T-cell (primary cell): ENCODE measurements around the gene SLC16A3. TPM values are rescaled to one million over a fixed set of nuclear protein-coding genes. Genes with fewer than 3 reads are reported as not detected.

Source experiments
- ATAC-seq, 4 experiments: fragments of 200-7000 bp in 3 of 4; fragments of 150-1000 bp in 1 of 4; cut with Tn5 transposase; replicated peaks in 1 of 4; 1 replicate in 3 of 4; 2 replicates in 1 of 4; pipeline ENCODE4 v1.10.0; 2021; ENCODE audit warnings: moderate library complexity in 3 of 4, mild to moderate bottlenecking in 2 of 4, moderate number of reproducible peaks in 1 of 4
- CTCF ChIA-PET, 2 donors: fragments of 300-600 bp; sonication (Branson Sonifier 250); formaldehyde crosslinking; loops; one replicate each; lab custom pipeline; 2022; ENCODE audit warnings: antibody characterized with exemption in 2 of 2; lab: Charles Lee
- POLR2A ChIA-PET, 2 donors: fragments of 300-600 bp; sonication (Branson Sonifier 250); formaldehyde crosslinking; loops; one replicate each; lab custom pipeline; 2022; ENCODE audit warnings: antibody characterized with exemption in 2 of 2; lab: Charles Lee
- DNase-seq, 35 experiments: peaks; one replicate each; pipeline versions ENCODE4 v3.0.0 to v3.0.0-alpha.2; 2013 to 2023
- H3K27ac ChIP-seq: one replicate; pipeline ENCODE4 v1.5.1; 2013; ENCODE audit warnings: low read length
- H3K27me3 ChIP-seq, 2 experiments: replicated peaks in 1 of 2; 1 replicate in 1 of 2; 2 replicates in 1 of 2; pipeline versions ENCODE4 v1.6.1 to v1.7.0; 2013; ENCODE audit warnings: low read length in 1 of 2, mixed read lengths in 1 of 2; ENCODE audit not compliant: control insufficient read depth in 2 of 2, insufficient read depth in 2 of 2; ENCODE audit errors: extremely low read depth in 1 of 2
- H3K36me3 ChIP-seq, 2 donors: 1 replicate in 1 of 2; 2 replicates in 1 of 2; pipeline versions ENCODE4 v1.6.1 to v1.7.0; 2013; ENCODE audit warnings: low read length in 1 of 2; ENCODE audit not compliant: control insufficient read depth in 2 of 2, insufficient read depth in 1 of 2; ENCODE audit errors: extremely low read depth in 1 of 2
- H3K4me1 ChIP-seq, 2 experiments: 1 replicate in 1 of 2; 2 replicates in 1 of 2; pipeline versions ENCODE4 v1.6.1 to v1.7.0; 2013; ENCODE audit warnings: low read length in 2 of 2, mixed read lengths in 1 of 2; ENCODE audit not compliant: insufficient read depth in 2 of 2, control insufficient read depth in 1 of 2; ENCODE audit errors: extremely low read depth in 1 of 2
- H3K4me3 ChIP-seq, 2 donors: 1 replicate in 1 of 2; 2 replicates in 1 of 2; pipeline versions ENCODE4 v1.5.1 to v1.7.0; 2013; ENCODE audit warnings: mild to moderate bottlenecking in 2 of 2, low read length in 1 of 2, moderate library complexity in 1 of 2; ENCODE audit not compliant: control insufficient read depth in 1 of 2; ENCODE audit errors: extremely low read depth in 1 of 2
- H3K9me3 ChIP-seq: 2 replicates; pipeline ENCODE4 v1.7.0; 2013
- H3K27ac Mint-ChIP-seq, 2 donors: one replicate each; pipeline ENCODE4 v1.8.0; 2020 to 2021; ENCODE audit warnings: mild to moderate bottlenecking in 2 of 2, mixed read lengths in 2 of 2
- H3K27me3 Mint-ChIP-seq, 2 donors: one replicate each; pipeline ENCODE4 v1.8.0; 2021 to 2022; ENCODE audit warnings: mixed read lengths in 2 of 2
- H3K36me3 Mint-ChIP-seq: one replicate; pipeline ENCODE4 v1.8.0; 2021; ENCODE audit warnings: mixed read lengths
- H3K4me1 Mint-ChIP-seq, 3 donors: one replicate each; pipeline ENCODE4 v1.8.0; 2020 to 2022; ENCODE audit warnings: mixed read lengths in 3 of 3, mild to moderate bottlenecking in 1 of 3
- H3K4me3 Mint-ChIP-seq, 3 donors: one replicate each; pipeline ENCODE4 v1.8.0; 2020 to 2022; ENCODE audit warnings: mild to moderate bottlenecking in 3 of 3, mixed read lengths in 3 of 3, moderate library complexity in 3 of 3
- H3K9me3 Mint-ChIP-seq, 3 donors: one replicate each; pipeline ENCODE4 v1.8.0; 2020 to 2022; ENCODE audit warnings: mixed read lengths in 3 of 3
- WGBS: methylation state at CpG from one replicate; pipeline ENCODE4 v1.1.5; 2013; ENCODE audit warnings: missing lambda C conversion rate; ENCODE audit not compliant: insufficient coverage; 5-methylcytosine and 5-hydroxymethylcytosine counted together
- total RNA-seq, 35 experiments: library from RNA in 6 of 35; stranded (reverse) in 6 of 35; fragments of 120-200 nt in 1 of 35; gene quantifications; one replicate each; pipeline versions ENCODE4 v1.2.1 to v1.2.4 and lab custom pipeline; 2013 to 2026

The SLC16A3 gene
- total RNA-seq, 5 donors from 2014 or later (not counting 1 experiment from before 2014, with no cell fraction given) = 31.9 to 47.3 (median 40.9) TPM

DNA sequence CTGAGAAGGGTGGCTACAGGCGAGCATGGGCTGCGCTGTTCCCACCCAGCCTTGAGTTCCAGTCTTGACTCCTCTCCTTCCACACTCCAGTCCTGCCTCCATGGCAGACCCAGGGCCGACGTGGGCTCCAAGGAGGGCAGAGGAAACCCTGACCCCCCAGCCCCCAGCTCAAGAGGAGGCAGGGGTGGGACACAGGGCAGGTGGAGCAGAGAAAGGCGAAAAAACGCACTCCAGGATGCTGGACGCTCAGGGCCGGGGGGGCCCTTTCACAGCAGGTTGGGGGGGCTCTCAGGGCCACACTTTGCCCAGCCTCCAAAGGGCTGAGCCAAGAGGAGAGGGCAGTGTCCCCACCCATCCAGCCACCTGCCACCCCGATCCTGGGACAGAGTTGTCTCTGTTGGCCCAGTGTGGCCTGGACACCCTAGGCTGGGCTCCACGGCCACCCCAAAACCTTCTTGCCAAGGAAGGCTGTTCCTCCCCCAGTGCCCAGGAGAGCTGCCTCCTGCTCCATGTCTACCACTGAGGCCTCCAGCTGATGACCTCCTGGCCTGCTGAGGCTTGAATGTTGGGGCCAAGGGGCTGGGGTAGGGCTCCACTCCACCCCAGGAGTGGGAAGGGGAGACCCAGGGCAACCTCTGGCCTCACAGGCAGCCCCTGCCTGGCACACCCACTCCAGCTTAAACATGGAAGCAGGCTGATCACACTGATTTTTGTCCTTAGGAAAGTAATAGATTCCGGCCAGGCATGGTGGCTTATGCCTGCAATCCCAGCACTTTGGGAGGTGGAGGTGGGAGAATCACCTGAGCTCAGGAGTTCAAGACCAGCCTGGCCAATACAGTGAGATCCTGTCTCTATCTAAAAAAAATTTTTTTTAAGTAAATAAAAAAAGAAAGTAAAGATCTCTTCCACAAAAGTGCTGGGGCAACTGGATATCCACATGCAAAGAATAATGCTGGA, 8.8 kb upstream of the SLC16A3 start:
- H3K9me3 ChIP-seq = no peaks in the 10 kb centered on the region
- Mint-ChIP-seq H3K36me3 (no peaks in the 10 kb centered on the region), H3K27ac (no peak overlapping the region), H3K4me1 (peaks cover 8 to 21% (median 12%) of the 10 kb centered on the region in 3 donors), H3K4me3 (no peak overlapping the region), H3K9me3 (no peaks in the 10 kb centered on the region), H3K27me3 (no peaks in the 10 kb centered on the region)
- CTCF ChIA-PET = no interaction called here
- H3K36me3 ChIP-seq = no peaks in the 10 kb centered on the region
- H3K27ac ChIP-seq = no peak overlapping the region
- POLR2A ChIA-PET = interaction anchor here (0.6 kb wide), 2 partner anchors 25 to 165 kb away, joined by 4 read pairs; no protein-coding TSS in a partner anchor
- no peaks in the 10 kb centered on the region for H3K27me3 ChIP-seq
- no peak overlapping the region for H3K4me3 ChIP-seq
- ATAC-seq = no peak
- peaks cover 4 to 30% of the 10 kb centered on the region in 2 experiments for H3K4me1 ChIP-seq
- DNase-seq = no peak
- 83% methylated on average over 6 of the region's 11 CpGs for WGBS

DNA sequence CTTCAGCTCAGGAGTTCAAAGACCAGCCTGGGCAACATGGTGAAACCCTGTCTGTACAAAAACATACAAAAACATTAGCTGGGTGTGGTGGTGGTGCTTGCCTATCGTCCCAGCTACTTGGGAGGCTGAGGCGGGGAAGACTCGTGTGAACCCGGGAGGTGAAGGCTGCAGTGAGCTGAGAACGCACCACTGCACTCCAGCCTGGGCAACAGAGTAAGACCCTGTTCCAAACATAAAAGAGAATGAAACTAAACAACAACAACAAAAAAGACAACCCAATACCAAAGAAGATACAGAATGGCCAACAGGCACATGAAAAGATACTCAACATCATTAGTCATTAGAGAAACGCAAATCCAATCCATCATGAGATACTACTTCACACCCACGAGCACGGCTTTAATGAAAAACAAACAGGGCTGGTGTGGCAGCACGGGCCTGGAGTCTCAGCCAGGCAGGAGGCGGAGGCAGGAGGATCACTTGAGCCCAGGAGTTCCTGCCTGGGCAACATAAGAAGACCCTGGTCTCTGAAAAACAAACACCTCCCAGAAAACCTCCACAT, 7.4 kb upstream of the SLC16A3 start:
- Mint-ChIP-seq H3K4me3 (no peak overlapping the region), H3K27me3 (no peaks in the 10 kb centered on the region), H3K4me1 (peaks cover under 1 to 9% (median 3%) of the 10 kb centered on the region in 3 donors), H3K36me3 (no peaks in the 10 kb centered on the region), H3K9me3 (no peaks in the 10 kb centered on the region), H3K27ac (peak overlapping the region; percentile 9 to 22)
- Histone ChIP-seq H3K9me3 (no peaks in the 10 kb centered on the region), H3K27ac (no peak overlapping the region), H3K4me1 (peaks cover under 1 to 19% of the 10 kb centered on the region in 2 experiments), H3K36me3 (no peaks in the 10 kb centered on the region), H3K4me3 (no peak overlapping the region), H3K27me3 (no peaks in the 10 kb centered on the region)
- DNase-seq (no peak), ATAC-seq (no peak)
- ChIA-PET CTCF (no interaction called here), POLR2A (no interaction called here)
- WGBS = 87% methylated on average over 8 of the region's 10 CpGs

DNA sequence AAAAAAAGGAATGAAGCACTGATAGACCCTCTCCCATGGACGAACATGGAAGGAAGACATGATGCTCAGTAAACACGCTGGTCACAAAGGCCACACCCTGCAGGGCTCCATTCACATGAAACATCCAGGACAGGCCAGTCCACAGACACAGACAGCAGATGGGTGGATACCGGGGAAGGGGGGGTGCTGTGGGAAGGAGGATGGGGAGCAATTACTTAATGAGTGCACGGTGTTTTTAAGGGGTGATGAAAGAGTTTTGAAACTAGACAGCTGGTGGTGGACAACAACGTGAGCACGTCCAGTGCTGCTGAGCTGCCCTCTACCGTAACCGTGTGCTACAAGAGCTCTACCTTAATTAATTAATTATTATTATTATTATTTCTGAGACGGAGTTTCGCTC, 6.0 kb upstream of the SLC16A3 start:
- no peaks in the 10 kb centered on the region for H3K27me3 Mint-ChIP-seq
- Histone ChIP-seq H3K27me3 (peaks cover 0 to 7% of the 10 kb centered on the region in 2 experiments), H3K27ac (no peak overlapping the region), H3K9me3 (no peaks in the 10 kb centered on the region), H3K36me3 (no peaks in the 10 kb centered on the region), H3K4me3 (no peak overlapping the region), H3K4me1 (peaks cover 5 to 15% of the 10 kb centered on the region in 2 experiments)
- DNase-seq = no peak
- CTCF ChIA-PET = no interaction called here
- H3K9me3 Mint-ChIP-seq = no peaks in the 10 kb centered on the region
- H3K4me3 Mint-ChIP-seq = no peak overlapping the region
- H3K36me3 Mint-ChIP-seq = no peaks in the 10 kb centered on the region
- H3K27ac Mint-ChIP-seq = no peak overlapping the region
- POLR2A ChIA-PET = no interaction called here
- WGBS = no CpG with 5 or more reads among the region's 10 CpGs
- ATAC-seq = no peak
- H3K4me1 Mint-ChIP-seq = peaks cover 0 to 5% (median 2%) of the 10 kb centered on the region in 3 donors

DNA sequence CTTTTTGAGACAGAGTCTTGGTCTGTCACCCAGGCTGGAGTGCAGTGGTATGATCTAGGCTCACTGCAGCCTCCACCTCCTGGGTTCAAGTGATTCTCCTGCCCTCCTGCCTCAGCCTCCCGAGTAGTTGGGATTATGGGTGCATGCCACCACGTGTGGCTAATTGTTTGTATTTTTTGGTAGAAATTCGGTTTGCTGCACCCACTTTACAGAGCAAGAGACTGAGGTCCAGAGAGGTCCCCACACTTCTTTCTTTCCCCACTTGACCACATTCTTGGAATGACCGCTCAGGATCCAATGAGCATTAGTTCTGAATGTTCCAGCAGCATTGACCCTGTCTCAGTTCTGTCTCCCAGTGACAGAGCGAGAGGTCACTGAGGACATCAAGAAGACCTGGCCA, 5.3 kb upstream of the SLC16A3 start:
- no peaks in the 10 kb centered on the region for H3K27me3 Mint-ChIP-seq
- peak overlapping the region in 1 of 2 donors; percentile 27 for H3K27ac Mint-ChIP-seq
- ATAC-seq (no peak), DNase-seq (no peak)
- 80% methylated on average over 4 of the region's 5 CpGs for WGBS
- H3K4me1 Mint-ChIP-seq = peaks cover 0 to 5% (median 2%) of the 10 kb centered on the region in 3 donors
- H3K36me3 Mint-ChIP-seq = no peaks in the 10 kb centered on the region
- H3K4me3 Mint-ChIP-seq = no peak overlapping the region
- no peaks in the 10 kb centered on the region for H3K9me3 ChIP-seq
- H3K9me3 Mint-ChIP-seq = no peaks in the 10 kb centered on the region
- ChIA-PET CTCF (no interaction called here), POLR2A (no interaction called here)
- no peak overlapping the region for H3K4me3 ChIP-seq
- peaks cover 10 to 17% of the 10 kb centered on the region in 2 experiments for H3K4me1 ChIP-seq
- no peak overlapping the region for H3K27ac ChIP-seq
- H3K27me3 ChIP-seq = peaks cover 0 to 7% of the 10 kb centered on the region in 2 experiments
- no peaks in the 10 kb centered on the region for H3K36me3 ChIP-seq

DNA sequence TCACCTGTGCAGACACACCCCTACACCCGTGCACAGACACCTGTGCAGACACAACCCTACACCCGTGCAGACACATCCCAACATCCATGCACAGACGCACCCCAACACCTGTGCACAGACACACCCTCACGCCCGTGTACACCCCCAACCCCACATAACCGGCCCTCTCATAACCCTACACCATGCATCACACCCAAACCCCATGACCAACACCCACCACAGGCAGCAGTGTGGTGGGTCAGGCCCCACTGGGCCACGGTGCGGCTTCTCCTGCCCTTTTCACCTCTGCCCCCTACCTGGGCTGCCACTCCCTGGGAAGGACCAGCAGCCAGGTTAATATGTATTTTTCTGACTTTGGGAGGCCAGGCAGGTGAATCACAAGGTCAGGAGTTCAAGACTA, 4.2 kb upstream of the SLC16A3 start:
- no peak overlapping the region for H3K4me3 ChIP-seq
- Mint-ChIP-seq H3K9me3 (no peaks in the 10 kb centered on the region), H3K4me3 (no peak overlapping the region), H3K27me3 (no peaks in the 10 kb centered on the region), H3K4me1 (peaks cover 3 to 5% (median 5%) of the 10 kb centered on the region in 3 donors), H3K36me3 (no peaks in the 10 kb centered on the region), H3K27ac (no peak overlapping the region)
- H3K9me3 ChIP-seq = no peaks in the 10 kb centered on the region
- POLR2A ChIA-PET = no interaction called here
- no peak overlapping the region for H3K27ac ChIP-seq
- H3K27me3 ChIP-seq = peaks cover 0 to 7% of the 10 kb centered on the region in 2 experiments
- peaks cover 14 to 24% of the 10 kb centered on the region in 2 experiments for H3K4me1 ChIP-seq
- no peaks in the 10 kb centered on the region for H3K36me3 ChIP-seq
- CTCF ChIA-PET = no interaction called here
- ATAC-seq (no peak), DNase-seq (no peak)
- WGBS = 81% methylated on average over 6 of the region's 8 CpGs

DNA sequence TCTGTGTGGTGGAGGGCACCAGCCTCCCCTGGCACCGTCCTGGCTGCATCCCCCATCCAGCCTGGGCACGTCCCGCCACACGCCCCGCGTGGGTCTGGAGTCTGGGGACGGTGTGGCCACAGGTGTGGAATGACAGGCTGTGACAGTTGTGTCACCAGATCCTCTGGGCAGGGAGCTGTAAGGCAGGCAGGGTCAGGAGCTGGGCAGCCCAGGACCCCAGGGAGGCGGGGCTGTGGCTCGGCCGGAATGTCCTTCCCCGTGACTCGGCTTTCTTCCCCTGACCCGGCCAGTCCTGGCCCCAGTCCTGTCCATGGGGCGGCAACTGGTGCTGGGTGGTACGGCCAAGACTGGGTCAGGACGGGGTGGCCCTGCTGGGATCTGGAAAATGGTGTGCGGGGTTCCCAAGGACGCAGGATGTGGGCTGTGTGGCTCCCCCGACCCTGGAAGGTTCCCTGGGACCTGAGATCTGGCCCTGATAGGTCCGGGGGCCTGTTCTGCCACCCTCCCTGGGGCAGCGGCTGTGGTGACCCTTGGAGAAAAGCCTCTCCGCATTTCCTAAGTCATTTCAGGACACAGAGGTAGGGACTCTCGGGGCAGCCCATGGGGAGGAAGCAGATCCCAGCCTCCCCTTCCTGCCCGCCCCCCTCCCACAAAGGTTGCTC, 3.3 kb upstream of the SLC16A3 start:
- Mint-ChIP-seq H3K4me3 (no peak overlapping the region), H3K9me3 (no peaks in the 10 kb centered on the region), H3K36me3 (no peaks in the 10 kb centered on the region), H3K4me1 (peaks cover 9 to 11% (median 10%) of the 10 kb centered on the region in 3 donors), H3K27ac (no peak overlapping the region), H3K27me3 (no peaks in the 10 kb centered on the region)
- ChIA-PET POLR2A (no interaction called here), CTCF (interaction anchor here in 1 of 2 donors (0.6 kb wide), 1 partner anchor 11 kb away, joined by 4 read pairs; no protein-coding TSS in a partner anchor)
- H3K4me3 ChIP-seq = no peak overlapping the region
- 93% methylated on average over 17 of the region's 24 CpGs for WGBS
- H3K36me3 ChIP-seq = no peaks in the 10 kb centered on the region
- peaks cover 0 to 7% of the 10 kb centered on the region in 2 experiments for H3K27me3 ChIP-seq
- peaks cover 21 to 32% of the 10 kb centered on the region in 2 experiments for H3K4me1 ChIP-seq
- no peaks in the 10 kb centered on the region for H3K9me3 ChIP-seq
- ATAC-seq (no peak), DNase-seq (no peak)
- H3K27ac ChIP-seq = no peak overlapping the region
